Transverse colon (tissue), 4 donors: ENCODE measurements around the gene NSUN4. TPM values are rescaled to one million over a fixed set of nuclear protein-coding genes. Genes with fewer than 3 reads are reported as not detected.

ENCODE experiments used
- DNase-seq: peaks from one replicate; pipeline ENCODE4 v3.0.0-alpha.2; 2019
- H3K27ac ChIP-seq, 4 donors: fragments of 200-600 bp; sonication (generic); 2 replicates each; pipeline ENCODE4 v1.5.1; 2016 to 2018; ENCODE audit warnings: inconsistent platforms in 4 of 4
- H3K27me3 ChIP-seq: fragments of 200-600 bp; sonication (generic); 2 replicates; pipeline ENCODE4 v1.5.1; 2017; ENCODE audit warnings: inconsistent platforms
- H3K36me3 ChIP-seq, 4 donors: fragments of 200-600 bp; sonication (generic); 2 replicates each; pipeline ENCODE4 v1.5.1; 2017 to 2019; ENCODE audit warnings: inconsistent platforms in 4 of 4
- H3K4me1 ChIP-seq, 4 donors: fragments of 200-600 bp; sonication (generic); 2 replicates each; pipeline ENCODE4 v1.5.1; 2017 to 2020; ENCODE audit warnings: inconsistent platforms in 4 of 4
- H3K4me3 ChIP-seq, 4 donors: fragments of 200-600 bp; sonication (generic); 1 replicate in 1 of 4; 2 replicates in 3 of 4; pipeline versions ENCODE4 v1.5.1 to v1.6.1; 2017 to 2019; ENCODE audit warnings: inconsistent platforms in 4 of 4
- H3K9me3 ChIP-seq, 2 donors: fragments of 200-600 bp; sonication (generic); 2 replicates each; pipeline ENCODE4 v1.5.1; 2017 to 2019; ENCODE audit warnings: inconsistent platforms in 2 of 2
- EP300 ChIP-seq: sonication (generic); formaldehyde crosslinking; IDR thresholded peaks from one replicate; pipeline ENCODE4 v1.6.1; 2017; ENCODE audit warnings: antibody characterized with exemption, low read depth
- POLR2A ChIP-seq: fragments of 450-650 bp; IDR thresholded peaks from one replicate; pipeline ENCODE4 v1.6.1; 2016; ENCODE audit warnings: antibody characterized with exemption, mild to moderate bottlenecking, moderate library complexity
- POLR2AphosphoS5 ChIP-seq, 3 donors: sonication (generic); formaldehyde crosslinking; IDR thresholded peaks; one replicate each; pipeline ENCODE4 v1.6.1; 2016; ENCODE audit warnings: antibody characterized with exemption in 3 of 3
- WGBS, 2 donors: methylation state at CpG; one replicate each; pipeline ENCODE4 v1.1.5; 2018; ENCODE audit warnings: low coverage in 1 of 2; 5-methylcytosine and 5-hydroxymethylcytosine counted together
- in situ Hi-C, 4 donors: fragments of 200-750 bp; cut with MboI; loops; one replicate each; pipeline versions ENCODE4 v1.15.0 to v1.15.1; 2017; ENCODE audit warnings: low sequenced_read_pairs in 3 of 4, low pct_ligation_motif_present in 1 of 4, low pct_unique_long_range_greater_than_20kb in 1 of 4
- intact Hi-C: fragments of 100-400 bp; cut with DNase I; formaldehyde crosslinking; loops from one replicate; pipeline ENCODE4 v1.15.1; 2023; ENCODE audit warnings: low total_unique reads
- total RNA-seq, 4 donors: library from RNA; depleted of rRNA; stranded (reverse); fragments of >200 nt; gene quantifications; one replicate each; pipeline ENCODE4 v1.1.0, GENCODE V29; 2016
- TF ChIP-seq, protein P1 (sequence below), 5 experiments: fragments of 200-600 bp in 3 of 5; fragments of 450-650 bp in 2 of 5; sonication (generic) in 3 of 5; IDR thresholded peaks; 1 replicate in 2 of 5; 2 replicates in 3 of 5; pipeline ENCODE4 v1.5.1; 2016 to 2017; ENCODE audit warnings: antibody characterized with exemption in 5 of 5, inconsistent platforms in 3 of 5, mild to moderate bottlenecking in 2 of 5, moderate library complexity in 1 of 5

NSUN4 gene
- total RNA-seq, 4 donors from 2014 or later: 5.6 to 19.7 (median 12.9) TPM

DNA sequence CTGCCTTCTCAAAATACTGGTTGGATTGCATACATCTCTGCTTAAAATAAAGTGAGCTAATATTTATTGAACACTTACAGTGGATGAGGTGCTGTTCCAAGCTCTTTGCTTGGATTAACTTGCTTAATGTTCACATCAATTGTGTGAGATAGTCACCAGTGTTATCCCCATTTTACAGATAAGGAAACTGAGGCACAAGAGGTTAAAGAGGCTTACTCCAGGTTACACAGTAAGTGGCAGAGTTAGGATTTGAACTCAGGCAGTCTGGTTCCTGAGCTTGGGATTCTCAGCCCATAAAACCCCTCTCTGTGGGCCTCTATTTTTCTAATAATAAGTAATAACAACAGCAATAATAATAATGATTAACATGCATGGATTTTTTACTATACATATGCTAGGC is 39.9 kb downstream of the NSUN4 start:
- peaks cover 0 to 4% (median 0%) of the 10 kb centered on the region in 4 donors for H3K4me1 ChIP-seq
- no peak overlapping the region for H3K27ac ChIP-seq
- TF ChIP-seq POLR2AphosphoS5 (IDR thresholded peaks at IDR 0.05): no peak
- TF ChIP-seq, protein P1, sequence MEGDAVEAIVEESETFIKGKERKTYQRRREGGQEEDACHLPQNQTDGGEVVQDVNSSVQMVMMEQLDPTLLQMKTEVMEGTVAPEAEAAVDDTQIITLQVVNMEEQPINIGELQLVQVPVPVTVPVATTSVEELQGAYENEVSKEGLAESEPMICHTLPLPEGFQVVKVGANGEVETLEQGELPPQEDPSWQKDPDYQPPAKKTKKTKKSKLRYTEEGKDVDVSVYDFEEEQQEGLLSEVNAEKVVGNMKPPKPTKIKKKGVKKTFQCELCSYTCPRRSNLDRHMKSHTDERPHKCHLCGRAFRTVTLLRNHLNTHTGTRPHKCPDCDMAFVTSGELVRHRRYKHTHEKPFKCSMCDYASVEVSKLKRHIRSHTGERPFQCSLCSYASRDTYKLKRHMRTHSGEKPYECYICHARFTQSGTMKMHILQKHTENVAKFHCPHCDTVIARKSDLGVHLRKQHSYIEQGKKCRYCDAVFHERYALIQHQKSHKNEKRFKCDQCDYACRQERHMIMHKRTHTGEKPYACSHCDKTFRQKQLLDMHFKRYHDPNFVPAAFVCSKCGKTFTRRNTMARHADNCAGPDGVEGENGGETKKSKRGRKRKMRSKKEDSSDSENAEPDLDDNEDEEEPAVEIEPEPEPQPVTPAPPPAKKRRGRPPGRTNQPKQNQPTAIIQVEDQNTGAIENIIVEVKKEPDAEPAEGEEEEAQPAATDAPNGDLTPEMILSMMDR (IDR thresholded peaks at IDR 0.05): no peak
- DNase-seq: no peak
- in situ Hi-C loops (no loop called here), intact Hi-C loops (no loop called here)
- no peaks in the 10 kb centered on the region for H3K27me3 ChIP-seq
- no peak overlapping the region for H3K4me3 ChIP-seq
- peaks cover 0 to 3% of the 10 kb centered on the region in 2 donors for H3K9me3 ChIP-seq
- H3K36me3 ChIP-seq: no peaks in the 10 kb centered on the region

DNA sequence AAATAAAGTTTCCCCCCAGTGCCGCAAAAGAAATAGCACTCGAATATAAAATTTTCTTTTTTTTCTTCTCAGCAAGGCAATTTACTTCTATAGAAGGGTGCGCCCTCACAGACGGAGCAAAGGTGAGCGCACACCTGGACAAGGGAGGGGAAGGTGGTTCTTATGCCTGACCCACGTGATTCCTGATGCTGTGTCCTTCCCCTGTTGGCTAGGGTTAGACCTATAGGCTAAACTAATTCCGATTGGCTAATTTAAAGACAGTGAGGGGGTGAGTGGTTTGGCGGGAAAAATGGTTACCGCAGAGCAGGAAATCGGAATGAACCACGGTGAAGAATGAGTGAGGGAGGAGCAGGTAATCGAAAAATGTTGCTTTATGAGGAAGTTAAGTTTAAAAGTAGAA is 52.9 kb downstream of the NSUN4 start:
- whole genome bisulfite sequencing, 2 donors: 77 to 83% methylated on average over 12 of the region's 12 CpGs
- in situ Hi-C loops (no loop called here), intact Hi-C loops (no loop called here)
- H3K9me3 ChIP-seq: peaks cover 0 to 11% of the 10 kb centered on the region in 2 donors
- no peak overlapping the region for H3K27ac ChIP-seq
- H3K4me3 ChIP-seq: peak overlapping the region in 1 of 4 donors; percentile 54
- H3K4me1 ChIP-seq: peaks cover 10 to 23% (median 18%) of the 10 kb centered on the region in 4 donors
- H3K36me3 ChIP-seq: no peaks in the 10 kb centered on the region
- H3K27me3 ChIP-seq: no peaks in the 10 kb centered on the region
- TF ChIP-seq, protein P1 (IDR thresholded peaks at IDR 0.05): no peak
- TF ChIP-seq EP300: no peak
- no peak for TF ChIP-seq POLR2A
- no peak for TF ChIP-seq POLR2AphosphoS5 (IDR thresholded peaks at IDR 0.05)
- DNase-seq: no peak

DNA sequence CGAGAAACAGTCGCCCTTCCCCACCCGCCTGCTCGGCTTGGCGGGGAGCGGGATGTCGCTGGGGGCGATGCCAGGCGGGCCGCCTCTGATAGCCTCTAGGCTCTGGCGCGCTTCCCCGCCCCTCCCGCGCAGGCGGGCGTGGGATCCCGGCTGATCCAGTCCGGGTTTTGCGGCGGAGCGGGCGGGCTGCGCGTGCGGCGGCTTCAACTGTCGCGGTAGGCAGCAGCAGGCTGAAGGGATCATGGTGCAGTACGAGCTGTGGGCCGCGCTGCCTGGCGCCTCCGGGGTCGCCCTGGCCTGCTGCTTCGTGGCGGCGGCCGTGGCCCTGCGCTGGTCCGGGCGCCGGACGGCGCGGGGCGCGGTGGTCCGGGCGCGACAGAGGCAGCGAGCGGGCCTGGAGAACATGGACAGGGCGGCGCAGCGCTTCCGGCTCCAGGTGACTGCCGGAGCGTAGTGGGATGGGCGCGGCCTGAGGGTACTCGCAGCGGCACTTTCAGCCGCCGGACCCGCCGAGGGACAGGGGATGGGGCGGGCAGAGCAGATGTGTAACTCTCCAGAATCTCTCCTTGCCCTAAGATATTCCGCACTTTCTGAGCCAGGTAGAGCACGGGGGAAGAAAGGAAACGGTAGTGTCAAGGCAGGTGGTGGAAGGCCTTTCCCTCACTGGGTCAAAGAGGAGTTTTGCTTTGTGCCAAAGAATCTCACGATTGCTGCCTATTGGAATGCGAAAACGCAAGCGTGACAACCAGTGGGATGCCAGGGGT is 53.7 kb downstream of the NSUN4 start, which contains the start of gene FAAH:
Gene FAAH, plus strand, starts transcription at position 210 of the 764 bp plus-strand sequence. Its CDS starts 32 bp downstream, at position 242.
- in situ Hi-C loops (no loop called here), intact Hi-C loops (no loop called here)
- peaks cover 10 to 23% (median 18%) of the 10 kb centered on the region in 4 donors for H3K4me1 ChIP-seq
- no peaks in the 10 kb centered on the region for H3K36me3 ChIP-seq
- peak within 1 kb of the TSS; percentile 51 to 76 (median 54) for H3K4me3 ChIP-seq
- H3K27me3 ChIP-seq: no peaks in the 10 kb centered on the region
- TF ChIP-seq POLR2AphosphoS5 (IDR thresholded peaks at IDR 0.05) (peak in 2 of 3 donors; percentile 74 to 75), EP300 (peak; percentile 24), POLR2A (peak; percentile 50)
- TF ChIP-seq, protein P1 (IDR thresholded peaks at IDR 0.05): no peak
- H3K9me3 ChIP-seq: peaks cover 0 to 11% of the 10 kb centered on the region in 2 donors
- DNase-seq: peak; percentile 85
- H3K27ac ChIP-seq: peak within 1 kb of the TSS; percentile 73 to 88 (median 80)
- 17% methylated on average over 29 of the region's 75 CpGs; no CpG with 5 or more reads in 1 of the 2 donors for WGBS, 2 donors

DNA sequence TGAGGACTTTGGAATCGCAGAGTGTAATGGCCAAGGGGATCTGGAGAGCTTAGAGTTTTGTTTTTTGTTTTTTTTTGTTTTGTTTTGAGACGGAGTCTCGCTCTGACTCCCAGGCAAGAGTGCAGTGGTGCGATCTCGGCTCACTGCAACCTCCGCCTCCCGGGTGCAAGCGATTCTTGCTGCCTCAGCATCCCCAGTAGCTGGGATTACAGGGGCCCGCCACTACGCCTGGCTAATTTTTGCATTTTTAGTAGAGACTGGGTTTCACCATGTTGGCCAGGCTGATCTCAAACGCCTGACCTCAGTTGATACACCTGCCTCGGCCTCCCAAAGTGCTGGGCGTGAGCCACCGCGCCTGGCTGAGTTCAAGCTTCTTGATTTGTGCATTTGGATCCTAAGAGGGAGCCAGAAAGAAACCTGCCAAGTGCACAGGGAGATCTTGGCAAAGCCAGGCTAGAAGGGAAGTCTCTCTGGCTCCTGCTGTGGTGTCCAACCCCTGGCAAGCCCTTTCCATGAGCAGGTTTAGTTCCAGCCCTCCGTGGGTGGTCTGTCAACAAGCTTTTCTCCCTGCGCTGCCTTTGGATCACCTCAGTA is 54.4 kb downstream of the NSUN4 start:
- TF ChIP-seq, protein P1 (IDR thresholded peaks at IDR 0.05): no peak
- TF ChIP-seq POLR2AphosphoS5 (IDR thresholded peaks at IDR 0.05): no peak
- no peak for TF ChIP-seq POLR2A
- TF ChIP-seq EP300: no peak
- H3K9me3 ChIP-seq: peaks cover 0 to 11% of the 10 kb centered on the region in 2 donors
- peak overlapping the region; percentile 73 to 88 (median 80) for H3K27ac ChIP-seq
- WGBS, 2 donors: 31 to 40% methylated on average over 1 to 17 of the region's 17 CpGs
- in situ Hi-C loops: no loop called here
- H3K27me3 ChIP-seq: no peaks in the 10 kb centered on the region
- H3K4me3 ChIP-seq: peak overlapping the region; percentile 51 to 76 (median 54)
- peaks cover 10 to 23% (median 18%) of the 10 kb centered on the region in 4 donors for H3K4me1 ChIP-seq
- intact Hi-C loops: no loop called here
- H3K36me3 ChIP-seq: no peaks in the 10 kb centered on the region
- DNase-seq: no peak
